MCF 10A (cell line): ENCODE data around the gene CDK3. TPM values are rescaled to one million over a fixed set of nuclear protein-coding genes. Genes with fewer than 3 reads are reported as not detected.
A peak's percentile ranks its signal among the peaks of the same experiment; 100 is the strongest.

Experiments used
- BruUV-seq: library from RNA; stranded (reverse); fragments of 400-500 nt; replicated peaks from 2 replicates; lab custom pipeline; 2021; lab: Mats Ljungman, UMichigan
- CTCF ChIA-PET: fragments of 300-600 bp; sonication (Branson Sonifier 250); formaldehyde crosslinking; extraction: SDS; loops from one replicate; lab custom pipeline; 2021; ENCODE audit warnings: antibody characterized with exemption, inconsistent platforms; lab: Yijun Ruan, JAX
- POLR2A ChIA-PET: fragments of 300-600, 350-650 bp; sonication (Branson Sonifier 250); formaldehyde crosslinking; extraction: SDS; loops from one replicate; lab custom pipeline; 2020; ENCODE audit warnings: antibody characterized with exemption, inconsistent platforms; lab: Yijun Ruan, JAX
- DNase-seq: peaks from one replicate; pipeline ENCODE4 v3.0.0-alpha.2; 2018; ENCODE audit not compliant: unreplicated experiment
- H3K27ac Mint-ChIP-seq: one replicate; pipeline ENCODE4 v1.8.0; 2022; ENCODE audit warnings: mild to moderate bottlenecking, low read depth, mixed read lengths; ENCODE audit not compliant: unreplicated experiment
- H3K27me3 Mint-ChIP-seq: one replicate; pipeline ENCODE4 v1.8.0; 2022; ENCODE audit warnings: mixed read lengths; ENCODE audit not compliant: insufficient read depth, unreplicated experiment
- H3K36me3 Mint-ChIP-seq: one replicate; pipeline ENCODE4 v1.8.0; 2022; ENCODE audit warnings: mild to moderate bottlenecking, moderate library complexity, mixed read lengths; ENCODE audit not compliant: insufficient read depth, unreplicated experiment
- H3K4me1 Mint-ChIP-seq: one replicate; pipeline ENCODE4 v1.8.0; 2022; ENCODE audit warnings: mixed read lengths; ENCODE audit not compliant: insufficient read depth, unreplicated experiment
- H3K4me3 Mint-ChIP-seq: one replicate; pipeline ENCODE4 v1.8.0; 2022; ENCODE audit warnings: mild to moderate bottlenecking, moderate library complexity, mixed read lengths; ENCODE audit not compliant: unreplicated experiment
- H3K9me3 Mint-ChIP-seq: one replicate; pipeline ENCODE4 v1.8.0; 2022; ENCODE audit warnings: mixed read lengths; ENCODE audit not compliant: unreplicated experiment
- CTCF ChIP-seq: fragments of 200-600 bp; IDR thresholded peaks from one replicate; pipeline ENCODE4 v1.8.0; 2022; ENCODE audit warnings: antibody characterized with exemption, mild to moderate bottlenecking; ENCODE audit not compliant: unreplicated experiment
- intact Hi-C: fragments of 100-400 bp; cut with micrococcal nuclease; formaldehyde crosslinking; loops from 2 replicates; pipeline ENCODE4 v1.14.1; 2022
- total RNA-seq: library from RNA; stranded (reverse); gene quantifications from 2 replicates; pipeline ENCODE4 v1.2.3, GENCODE V29; 2022

CDK3 gene
- total RNA-seq, 1 experiment from 2014 or later, result 5.3 TPM

DNA sequence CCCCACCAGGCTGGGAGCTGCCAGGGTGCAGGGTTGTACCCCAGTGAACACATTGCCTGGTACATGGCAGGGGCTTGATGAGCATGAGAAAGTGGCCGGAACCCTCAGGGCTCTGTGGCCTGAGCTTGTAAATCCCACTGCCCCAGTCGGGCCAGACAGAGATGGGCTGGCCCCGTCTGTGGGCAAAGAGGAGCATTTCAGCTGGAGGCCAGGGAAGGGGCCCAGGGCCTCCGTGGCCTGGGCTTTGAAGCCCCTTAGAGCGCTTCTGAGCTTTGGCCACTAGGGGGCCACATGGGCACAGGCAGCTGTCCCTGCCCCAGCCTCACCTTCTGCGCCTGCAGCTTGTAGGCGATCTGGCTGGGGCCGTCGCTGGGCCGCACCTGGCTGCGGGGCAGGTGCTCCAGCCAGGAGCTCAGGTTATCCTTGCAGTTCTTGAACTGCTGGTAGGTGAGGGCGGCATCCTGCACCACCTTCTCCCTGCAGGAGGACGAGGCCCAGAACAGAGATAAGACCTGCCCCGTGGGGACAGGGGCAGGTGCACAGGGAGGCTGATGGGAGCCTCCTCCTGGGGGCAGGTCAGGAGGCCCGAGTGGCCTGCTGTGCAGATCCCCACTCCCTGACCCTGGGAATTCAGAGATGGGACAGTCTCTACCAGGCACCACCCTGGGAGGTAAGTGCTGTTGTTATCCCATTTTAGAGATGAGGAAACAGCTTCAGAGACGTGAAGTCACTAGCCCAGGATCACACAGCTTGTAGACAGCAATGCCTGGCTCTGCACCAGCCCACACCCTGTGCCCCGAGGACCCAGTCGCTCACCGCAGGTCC is 13.7 kb downstream of the CDK3 start:
- no peak overlapping the region for H3K27ac Mint-ChIP-seq

GRCh38 chr17:76014925-76015261 is 14.2 kb downstream of the CDK3 start:
- Mint-ChIP-seq H3K27me3 (no peaks in the 10 kb centered on the region), H3K27ac (no peak overlapping the region), H3K4me1 (no peaks in the 10 kb centered on the region), H3K4me3 (no peak overlapping the region), H3K9me3 (no peaks in the 10 kb centered on the region), H3K36me3 (peaks cover 19% of the 10 kb centered on the region)
- no peak for DNase-seq
- intact Hi-C loops, result loop anchor here (1.0 to 5.0 kb wide), 4 partner anchors 57 to 264 kb away; partner anchors contain the start of genes GALR2 and SRP68
- POLR2A ChIA-PET, result interaction anchor here (1.1 kb wide), 1 partner anchor 57 kb away, joined by 4 read pairs; the partner anchor contains the start of gene SRP68
- BruUV-seq, result no TSS peak
- CTCF ChIA-PET, result interaction anchor here (0.5 to 3.1 kb wide), 28 partner anchors 9 to 589 kb away, joined by 3 to 19 read pairs (median 4); partner anchors contain the start of genes EXOC7 and FBF1
- no peak for TF ChIP-seq CTCF

More for the DNA sequence above, 13.7 kb downstream of the CDK3 start:
- peaks cover 20% of the 10 kb centered on the region for H3K36me3 Mint-ChIP-seq
- no peak overlapping the region for H3K4me3 Mint-ChIP-seq
- intact Hi-C loops, result loop anchor here (1.0 to 5.0 kb wide), 4 partner anchors 58 to 265 kb away; partner anchors contain the start of genes GALR2 and SRP68
- no peaks in the 10 kb centered on the region for H3K4me1 Mint-ChIP-seq
- H3K9me3 Mint-ChIP-seq, result no peaks in the 10 kb centered on the region
- CTCF ChIA-PET, result interaction anchor here (0.5 to 3.1 kb wide), 44 partner anchors 9 to 589 kb away, joined by 3 to 19 read pairs (median 4); partner anchors contain the start of genes EXOC7 and FBF1
- peak; percentile 63 for DNase-seq
- peak; percentile 95 for TF ChIP-seq CTCF
- BruUV-seq, result no TSS peak
- POLR2A ChIA-PET, result interaction anchor here (1.0 to 1.5 kb wide), 3 partner anchors 57 to 109 kb away, joined by 4 read pairs; partner anchors contain the start of genes MRPL38 and SRP68
- no peaks in the 10 kb centered on the region for H3K27me3 Mint-ChIP-seq

GRCh38 chr17:76017481-76018339 is 17.1 kb downstream of the CDK3 start:
- H3K4me1 Mint-ChIP-seq, result no peaks in the 10 kb centered on the region
- no peaks in the 10 kb centered on the region for H3K27me3 Mint-ChIP-seq
- H3K36me3 Mint-ChIP-seq, result peaks cover 8% of the 10 kb centered on the region
- DNase-seq, result no peak
- CTCF ChIA-PET, result no interaction called here
- POLR2A ChIA-PET, result interaction anchor here (1.3 kb wide), 1 partner anchor 9 kb away, joined by 3 read pairs; the partner anchor contains the start of gene EVPL
- no TSS peak for BruUV-seq
- no peak for TF ChIP-seq CTCF
- no peak overlapping the region for H3K4me3 Mint-ChIP-seq
- H3K9me3 Mint-ChIP-seq, result no peaks in the 10 kb centered on the region
- no peak overlapping the region for H3K27ac Mint-ChIP-seq
- intact Hi-C loops, result no loop called here
